Cardiac septum (tissue), 1 donor: ENCODE measurements around the gene ELF2. TPM values are rescaled to one million over a fixed set of nuclear protein-coding genes. Genes with fewer than 3 reads are reported as not detected.
"Not testable (repeated sequence)": the region's sequence is repeated elsewhere in the genome, so short reads cannot be mapped to it uniquely, and the experiment has no call there.

Experiments
- DNase-seq: peaks from one replicate; pipeline ENCODE4 v3.0.0-alpha.2; 2020; ENCODE audit warnings: low spot score
- intact Hi-C: fragments of 100-400 bp; cut with DNase I; formaldehyde crosslinking; loops from one replicate; pipeline ENCODE4 v1.14.0; 2022
- total RNA-seq: library from RNA; stranded (reverse); fragmentation: NEBNext Ultra II Directional; extraction: Animal tissue kit (Norgen Biotek cat#: 25700); gene quantifications from one replicate; pipeline ENCODE4 v1.2.1, GENCODE V29; 2021
- donor health status: DM: no; HTN: no; CAD: no.

Gene ELF2
- total RNA-seq, 1 donor from 2014 or later, result 31.0 TPM

DNA sequence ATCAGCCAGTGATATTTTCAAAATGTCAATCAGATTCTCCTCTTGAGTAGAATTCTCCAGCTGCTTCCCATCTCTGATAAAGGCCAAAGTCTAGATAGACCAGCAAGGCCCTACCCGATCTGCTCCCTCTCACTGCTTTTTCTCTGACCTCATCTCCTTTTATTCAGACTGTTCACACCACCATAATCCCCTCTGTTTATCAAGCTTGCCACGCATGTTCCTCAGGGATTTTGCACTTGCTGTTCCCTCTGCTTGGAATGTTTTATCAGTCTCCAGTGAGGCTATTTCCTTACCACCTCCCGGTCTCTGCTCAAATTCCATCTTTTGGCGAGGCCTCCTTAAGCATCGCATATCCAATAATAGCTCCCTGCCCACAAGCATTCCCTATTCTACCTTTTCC lies 141.4 kb downstream of the ELF2 start:
- intact Hi-C loops, result loop anchor here (10.0 kb wide), 1 partner anchor 599 kb away; no protein-coding TSS in a partner anchor

DNA sequence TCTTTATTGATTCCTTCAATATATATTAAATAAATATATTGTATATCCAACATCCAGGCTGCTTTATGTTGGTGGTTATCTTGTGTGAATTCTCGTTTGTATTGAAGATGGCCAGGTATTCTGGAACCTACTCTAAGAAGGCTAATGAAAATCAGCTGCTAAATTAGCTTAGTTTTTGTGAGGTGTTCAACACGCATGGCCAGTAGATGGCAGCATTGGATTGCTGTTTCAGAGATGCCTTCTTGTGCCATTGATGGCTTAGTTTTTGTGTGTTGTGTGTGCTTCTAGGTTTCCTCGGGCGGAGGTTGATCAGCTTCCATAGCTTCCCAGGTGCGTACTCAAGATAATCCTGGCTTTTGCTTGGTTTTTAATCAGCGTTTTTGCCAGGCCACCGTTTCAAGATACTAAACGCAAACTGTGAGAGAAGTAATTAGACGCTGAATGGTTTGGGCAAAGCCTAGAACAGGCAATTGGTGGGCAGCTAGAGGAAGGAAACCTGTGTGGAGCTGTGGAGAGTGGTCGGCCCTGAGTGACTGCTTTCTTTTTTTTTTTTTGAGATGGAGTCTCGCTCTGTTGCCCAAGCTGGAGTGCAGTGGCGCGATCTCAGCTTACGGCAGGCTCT lies 146.3 kb downstream of the ELF2 start:
- DNase-seq, result no peak
- intact Hi-C loops, result loop anchor here (2.0 to 10.0 kb wide), 3 partner anchors 52 to 604 kb away; no protein-coding TSS in a partner anchor

More for the DNA sequence above, 141.4 kb downstream of the ELF2 start:
- DNase-seq, result no peak

DNA sequence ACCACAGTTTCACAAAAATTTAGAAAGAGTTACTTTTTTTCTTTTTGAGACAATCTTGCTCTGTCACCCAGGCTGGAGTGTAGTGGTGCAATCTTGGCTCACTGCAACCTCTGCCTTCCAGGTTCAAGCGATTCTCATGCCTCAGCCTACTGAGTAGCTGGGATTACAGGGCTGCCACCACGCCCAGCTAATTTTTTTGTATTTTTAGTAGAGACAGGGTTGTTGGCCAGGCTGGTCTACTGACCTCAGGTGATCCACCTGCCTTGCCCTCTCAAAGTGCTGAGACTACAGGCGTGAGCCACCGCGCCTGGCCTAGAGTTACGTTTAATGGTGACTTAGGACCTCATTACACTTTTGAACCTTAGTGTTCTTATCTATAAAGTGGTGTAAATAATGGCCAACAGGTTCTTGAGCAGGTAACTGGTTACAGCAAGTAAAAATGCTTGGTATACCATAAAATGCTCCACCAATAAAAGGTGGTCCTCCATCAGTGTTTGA lies 147.1 kb downstream of the ELF2 start:
- intact Hi-C loops, result loop anchor here (2.0 to 10.0 kb wide), 3 partner anchors 53 to 605 kb away; no protein-coding TSS in a partner anchor

DNA sequence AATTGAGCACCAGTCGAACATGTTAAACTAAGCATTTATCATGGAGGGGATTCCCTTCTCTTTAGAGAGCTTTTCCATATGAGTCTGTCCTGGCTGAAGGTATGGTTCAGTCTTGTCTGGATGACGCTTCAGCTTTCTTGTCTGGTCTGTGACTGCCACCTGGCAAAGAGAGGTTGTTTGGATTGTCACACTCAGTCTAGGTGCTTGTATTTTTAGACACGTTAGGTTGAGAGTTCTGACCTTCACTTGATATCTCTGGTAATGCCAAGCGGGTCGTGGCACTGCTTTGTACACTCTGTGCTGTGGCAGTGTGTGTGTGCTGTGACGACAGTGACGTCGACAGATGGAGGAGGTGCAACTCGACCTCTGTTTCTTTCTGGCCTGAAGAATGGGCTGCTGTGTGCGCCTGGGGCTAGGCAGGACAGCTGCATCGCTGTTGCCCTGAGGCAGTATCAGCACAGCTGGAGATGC lies 148.8 kb downstream of the ELF2 start:
- intact Hi-C loops, result no loop called here

More for the DNA sequence above, 147.1 kb downstream of the ELF2 start:
- not testable (repeated sequence) for DNase-seq

DNA sequence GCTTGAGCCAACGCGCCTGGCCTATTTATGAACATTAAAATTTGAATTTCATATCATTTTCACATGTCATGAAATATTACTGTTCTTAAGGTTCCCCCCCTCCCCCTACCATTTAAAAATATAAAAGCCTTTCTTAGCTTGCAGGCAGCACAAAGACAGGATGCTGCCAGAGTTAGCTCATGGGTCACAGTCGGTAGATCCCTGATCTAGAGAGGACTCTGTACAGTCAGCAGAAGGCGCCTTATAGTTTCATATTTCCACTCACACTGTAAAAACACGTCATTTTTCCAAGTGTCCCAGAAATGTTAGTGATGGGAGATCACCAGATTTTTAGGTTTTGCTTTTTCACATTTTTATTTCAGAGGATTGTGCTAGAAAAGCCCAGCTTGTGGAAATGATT lies 149.2 kb downstream of the ELF2 start:
- DNase-seq, result no peak
- intact Hi-C loops, result no loop called here

More for the DNA sequence above, 148.8 kb downstream of the ELF2 start:
- no peak for DNase-seq

DNA sequence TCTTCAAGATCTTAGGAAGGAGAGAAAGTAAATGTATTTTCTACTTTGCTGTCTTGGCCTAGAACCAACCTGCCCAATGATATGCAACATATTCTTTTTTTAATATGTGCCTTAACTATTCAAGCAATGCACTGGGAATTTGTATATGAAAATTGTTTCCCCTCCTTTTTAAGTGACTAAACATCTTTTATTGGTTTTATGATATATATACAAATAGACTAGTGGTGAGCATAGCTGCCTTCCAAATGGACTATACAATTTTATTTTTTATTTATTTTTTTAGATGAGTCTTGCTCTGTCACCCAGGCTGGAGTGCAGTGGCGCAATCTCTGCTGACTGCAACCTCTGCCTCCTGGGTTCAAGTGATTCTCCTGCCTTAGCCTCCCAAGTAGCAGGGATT lies 151.2 kb downstream of the ELF2 start:
- DNase-seq, result no peak
- intact Hi-C loops, result no loop called here

DNA sequence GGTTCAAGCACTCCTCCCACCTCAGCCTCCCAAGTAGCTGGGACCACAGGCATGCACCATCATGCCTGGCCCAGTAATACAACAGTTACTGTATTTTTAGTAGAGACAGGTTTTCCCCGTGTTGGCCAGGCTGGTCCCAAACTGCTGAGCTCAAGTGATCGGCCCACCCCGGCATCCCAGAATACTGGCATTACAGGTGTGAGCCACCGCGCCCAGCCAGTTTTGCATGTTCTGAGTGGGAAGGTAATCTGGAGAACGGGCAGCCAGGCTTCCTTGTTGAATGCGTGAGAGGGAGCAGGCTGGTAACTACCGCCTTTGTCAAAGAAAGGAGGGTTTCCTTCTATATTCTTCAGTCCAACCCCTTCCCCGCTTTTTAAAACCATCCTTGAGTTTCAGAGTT lies 152.3 kb downstream of the ELF2 start:
- DNase-seq, result no peak
- intact Hi-C loops, result no loop called here

DNA sequence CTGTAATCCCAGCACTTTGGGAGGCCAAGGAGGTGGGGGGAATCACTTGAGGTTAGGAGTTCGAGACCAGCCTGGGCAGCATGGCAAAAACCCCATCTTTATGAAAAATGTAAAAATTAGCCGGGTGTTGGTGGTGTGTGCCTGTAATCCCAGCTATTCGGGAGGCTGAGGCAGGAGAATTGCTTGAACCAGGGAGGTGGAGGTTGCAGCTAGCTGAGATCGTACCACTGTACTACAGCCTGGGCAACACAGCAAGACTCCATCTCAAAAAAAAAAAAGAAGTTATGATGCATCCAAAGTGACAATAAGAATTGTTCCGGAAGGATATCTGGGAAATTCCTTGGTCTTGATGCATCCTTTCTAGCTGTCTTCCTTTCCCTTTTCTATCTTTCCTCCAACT lies 154.2 kb downstream of the ELF2 start:
- no peak for DNase-seq
- intact Hi-C loops, result no loop called here

DNA sequence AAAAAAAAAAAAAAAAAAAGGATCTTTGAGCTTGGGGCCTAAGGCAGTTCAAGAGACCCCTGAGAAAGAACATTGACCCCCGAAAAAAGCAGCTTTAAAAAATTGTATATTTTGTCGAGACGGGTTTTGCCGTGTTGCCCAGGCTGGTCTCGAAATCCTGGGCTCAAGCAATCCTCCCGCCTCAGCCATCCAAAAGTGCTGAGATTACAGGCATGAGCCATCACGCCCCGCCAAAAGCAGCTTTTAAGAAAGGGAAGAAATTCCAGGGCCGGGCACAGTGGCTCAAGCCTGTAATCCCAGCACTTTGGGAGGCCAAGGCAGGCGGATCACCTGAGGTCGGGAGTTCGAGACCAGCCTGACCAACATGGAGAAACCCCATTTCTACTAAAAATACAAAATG lies 155.9 kb downstream of the ELF2 start:
- intact Hi-C loops, DNase-seq: not testable (repeated sequence)

DNA sequence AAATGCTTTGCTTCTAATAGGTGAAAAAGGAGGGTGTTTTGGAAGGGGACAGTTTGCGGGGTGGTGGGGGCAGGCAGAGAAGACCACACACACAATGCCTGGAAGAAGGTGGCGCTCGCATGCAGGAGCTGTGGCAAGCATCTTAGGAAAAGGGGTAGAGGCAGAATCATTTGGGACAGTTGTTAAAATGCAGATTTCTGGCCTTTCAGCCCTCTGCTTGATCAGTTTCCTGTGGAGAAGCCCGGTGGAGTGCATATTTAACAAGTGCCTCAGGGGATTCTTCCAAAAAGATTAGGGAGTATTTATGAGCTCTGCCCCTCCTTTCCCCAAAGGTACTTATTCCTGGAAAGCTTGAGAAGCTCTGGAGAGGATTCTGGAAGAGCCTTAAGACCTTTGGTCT lies 156.6 kb downstream of the ELF2 start:
- DNase-seq, result no peak
- intact Hi-C loops, result no loop called here

DNA sequence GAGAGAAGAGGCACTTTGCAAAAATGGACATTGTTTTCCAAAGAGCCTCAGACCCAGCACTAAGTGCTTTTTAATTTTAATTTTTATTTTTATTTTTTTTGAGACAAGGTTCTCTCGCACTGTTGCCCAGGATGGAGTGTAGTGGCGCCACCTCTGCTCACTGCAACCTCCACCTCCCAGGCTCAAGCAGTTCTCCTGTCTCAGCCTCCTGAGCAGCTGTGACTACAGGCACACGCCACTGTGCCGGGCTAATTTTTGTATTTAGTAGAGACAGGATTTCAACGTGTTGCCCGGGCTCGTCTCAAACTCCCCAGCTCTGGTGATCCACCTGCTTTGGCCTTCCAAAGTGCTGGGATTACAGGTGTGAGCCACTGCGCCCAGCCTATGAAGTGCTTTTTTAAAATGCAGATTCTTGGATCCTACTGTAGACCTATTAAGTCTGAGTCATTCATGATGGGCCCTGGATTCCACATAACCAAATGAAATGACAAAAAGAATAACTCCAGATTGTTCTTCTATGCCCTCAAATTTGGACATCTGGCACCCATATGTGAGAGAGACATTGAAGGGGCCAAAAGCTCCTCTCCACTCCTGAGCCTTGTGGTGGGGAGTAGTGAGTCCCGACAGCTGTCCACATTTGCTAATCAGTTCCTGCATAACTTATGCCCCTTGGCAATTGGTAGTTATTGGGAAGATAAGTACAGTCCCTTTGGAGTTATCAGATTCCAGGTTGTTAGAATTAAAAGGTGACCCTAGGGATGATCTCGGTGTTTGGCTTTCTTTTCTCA lies 157.9 kb downstream of the ELF2 start:
- intact Hi-C loops, result loop anchor here (5.0 kb wide), 1 partner anchor 158 kb away; the partner anchor contains the start of gene ELF2
- no peak for DNase-seq

DNA sequence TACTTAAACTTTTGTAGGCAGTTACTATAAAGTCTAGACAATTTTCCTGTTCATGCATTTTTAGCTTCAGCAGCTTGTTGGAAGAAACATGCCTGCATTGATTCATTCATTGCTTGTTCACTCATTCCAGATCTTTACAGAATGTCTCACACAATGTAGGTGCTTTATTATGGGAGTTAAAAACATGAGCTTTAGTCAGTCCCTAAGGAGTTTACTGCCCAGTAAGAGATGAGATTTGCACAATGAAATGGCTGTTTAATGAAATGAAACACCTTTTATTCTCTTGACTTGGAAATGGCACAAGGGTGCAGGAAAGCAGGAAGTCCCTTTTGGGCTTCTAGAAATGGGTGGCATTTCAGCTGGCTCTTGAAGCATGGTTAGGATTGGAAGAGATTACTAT lies 158.5 kb downstream of the ELF2 start:
- intact Hi-C loops, result loop anchor here (5.0 kb wide), 1 partner anchor 159 kb away; the partner anchor contains the start of gene ELF2
- DNase-seq, result no peak

DNA sequence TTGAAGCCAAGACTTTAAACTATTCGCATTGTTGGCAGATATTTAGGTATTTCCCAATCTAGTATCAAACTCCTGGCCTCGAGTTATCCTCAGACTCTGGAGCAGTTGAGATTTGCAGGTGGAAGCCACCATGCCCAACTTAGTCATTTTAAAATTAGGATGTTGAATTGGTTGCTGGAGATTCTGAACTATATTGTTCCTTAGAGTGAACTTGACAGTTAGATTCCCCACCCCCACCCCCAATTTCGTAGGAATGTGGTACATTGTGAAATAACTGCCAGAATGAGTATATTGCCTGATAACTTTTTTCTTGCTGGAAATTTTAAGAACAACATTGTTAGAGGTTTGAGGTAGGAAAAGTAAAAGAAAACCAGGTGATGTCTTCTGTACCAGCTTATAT lies 159.2 kb downstream of the ELF2 start:
- no peak for DNase-seq
- intact Hi-C loops, result loop anchor here (5.0 kb wide), 1 partner anchor 159 kb away; the partner anchor contains the start of gene ELF2

DNA sequence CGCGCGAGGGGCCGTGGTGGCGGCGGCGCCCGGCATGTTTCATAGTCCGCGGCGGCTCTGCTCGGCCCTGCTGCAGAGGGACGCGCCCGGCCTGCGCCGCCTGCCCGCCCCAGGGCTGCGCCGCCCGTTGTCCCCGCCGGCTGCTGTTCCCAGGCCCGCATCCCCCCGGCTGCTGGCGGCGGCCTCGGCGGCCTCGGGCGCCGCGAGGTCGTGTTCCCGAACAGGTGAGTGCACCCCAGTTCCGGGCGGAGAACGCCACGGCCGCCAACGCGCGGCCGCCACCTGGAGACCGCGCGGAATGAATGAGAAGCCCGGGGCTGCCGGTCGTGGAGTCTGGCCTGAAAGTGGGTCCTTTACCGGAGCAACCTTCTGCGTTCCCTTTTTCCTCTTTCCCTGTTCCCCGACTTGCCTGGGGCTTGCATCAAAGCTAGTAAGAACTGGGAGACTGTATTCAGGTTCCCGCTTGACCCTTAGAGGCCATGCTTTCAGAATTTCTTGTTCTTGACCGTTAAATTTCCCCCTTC lies 161.0 kb downstream of the ELF2 start:
- DNase-seq, result peak; percentile 81
- intact Hi-C loops, result loop anchor here (2.0 to 5.0 kb wide), 2 partner anchors 61 to 161 kb away; partner anchors contain the start of gene ELF2

DNA sequence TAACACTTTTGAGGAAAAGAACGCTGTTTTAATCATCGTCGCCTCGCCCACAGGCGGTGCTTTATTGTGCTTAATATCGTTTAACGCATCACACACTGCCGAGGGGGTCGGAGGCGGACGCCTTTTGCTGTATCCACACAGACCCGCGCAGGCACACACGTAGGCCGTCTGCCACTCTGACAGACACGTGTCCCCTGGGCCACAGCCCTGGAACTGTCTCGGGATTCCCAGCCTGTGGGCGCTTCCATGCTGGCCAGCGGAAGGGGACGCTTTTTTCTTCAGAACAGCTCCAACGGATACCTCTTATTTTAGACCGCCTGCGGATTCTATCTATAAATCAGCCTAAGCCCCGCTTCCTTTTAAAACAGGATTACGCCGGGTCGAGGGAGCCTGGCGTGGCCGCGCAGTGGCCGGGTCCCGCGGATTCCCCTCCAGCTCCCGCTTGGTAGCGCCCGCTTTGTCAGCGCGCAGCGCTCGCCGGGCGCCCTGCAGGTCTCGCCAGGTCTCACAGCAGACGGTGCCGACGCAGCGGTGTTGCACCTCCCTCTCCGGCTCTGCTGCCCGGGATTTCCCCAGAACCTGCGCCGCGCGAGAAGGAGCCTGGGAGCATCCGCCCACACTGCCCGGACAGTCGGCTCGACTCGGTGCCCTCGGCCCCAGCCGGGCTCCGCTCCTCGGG lies 161.6 kb downstream of the ELF2 start, which contains the start of gene NOCT:
NOCT (plus strand) TSS at position 513 of the 679 bp plus-strand sequence. CDS start 201 bp downstream, outside the sequence.
- intact Hi-C loops, result loop anchor here (2.0 to 5.0 kb wide), 2 partner anchors 61 to 162 kb away; partner anchors contain the start of gene ELF2
- peak; percentile 97 for DNase-seq

DNA sequence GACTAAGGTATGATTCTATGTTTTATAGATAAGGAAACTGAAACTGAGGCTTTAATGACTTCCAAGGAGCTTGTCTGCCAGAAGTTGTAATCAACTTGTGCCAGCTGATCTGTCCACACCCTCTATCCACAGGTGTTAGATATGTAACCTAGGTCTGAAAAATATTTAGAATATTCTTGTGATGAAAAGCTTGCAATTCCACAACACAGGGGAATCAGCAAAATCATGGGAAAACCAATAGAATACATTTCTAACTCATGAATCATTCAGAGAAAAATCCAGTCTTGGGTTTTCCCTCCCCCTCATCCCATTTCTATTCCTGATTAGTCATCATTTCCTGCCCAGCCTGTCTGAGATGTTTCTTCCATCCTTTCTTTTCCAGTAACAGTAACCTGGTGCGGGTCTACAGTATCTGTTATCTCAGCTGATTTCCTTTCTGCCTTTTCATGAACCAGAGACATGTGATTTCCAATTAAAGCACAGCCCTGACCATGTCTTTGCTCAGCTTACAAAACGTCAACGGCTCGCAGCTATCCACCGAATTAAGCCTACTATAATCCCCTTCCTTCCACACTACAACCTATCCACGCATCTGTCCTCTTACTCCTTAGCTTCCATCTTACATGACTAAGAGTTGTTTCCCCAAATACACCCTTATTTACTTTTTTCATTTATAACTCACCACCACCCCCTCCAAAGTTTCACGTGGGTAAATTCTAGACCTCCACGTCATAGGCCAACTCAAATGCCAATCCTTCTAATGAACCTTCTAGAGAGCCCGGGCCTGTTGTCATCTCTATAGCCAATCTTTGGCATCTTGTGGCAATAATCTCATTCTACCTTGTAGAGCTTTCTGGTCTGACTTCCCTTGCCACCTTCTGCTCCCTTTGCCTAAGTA lies 162.4 kb downstream of the ELF2 start:
- no peak for DNase-seq
- intact Hi-C loops, result loop anchor here (2.0 to 5.0 kb wide), 2 partner anchors 60 to 163 kb away; partner anchors contain the start of gene ELF2

DNA sequence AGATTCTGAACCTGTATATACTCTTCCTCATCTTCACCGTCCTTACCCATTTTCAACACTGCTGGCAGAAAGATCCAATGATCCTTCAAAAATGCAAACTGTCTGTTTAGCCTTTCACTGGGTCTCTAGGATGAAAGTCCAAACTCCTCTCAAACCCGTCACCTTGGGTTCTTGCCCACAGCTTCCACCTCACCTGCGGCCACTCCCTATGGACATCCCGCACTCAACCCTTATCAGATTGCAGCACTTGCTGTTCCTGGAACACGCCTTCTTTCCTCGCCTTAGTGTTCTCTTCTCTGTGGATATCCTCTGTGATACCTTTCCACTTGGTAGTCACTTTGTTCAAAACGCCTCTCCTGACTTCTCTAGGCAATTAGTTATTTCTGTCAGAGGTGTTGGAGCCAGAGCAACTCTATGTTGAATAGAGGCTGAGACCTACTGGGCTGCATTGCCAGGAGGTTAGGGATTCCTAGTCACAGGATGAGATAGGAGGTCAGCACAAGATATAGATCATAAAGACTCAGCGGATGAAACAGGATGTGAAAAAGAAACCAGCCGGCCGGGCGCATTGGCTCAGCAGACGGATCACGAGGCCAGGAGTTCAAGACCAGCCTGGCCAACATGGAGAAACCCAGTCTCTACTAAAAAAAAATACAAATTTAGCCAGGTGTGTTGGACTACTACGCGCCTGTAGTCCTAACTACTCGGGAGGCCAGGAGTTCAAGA lies 165.6 kb downstream of the ELF2 start:
- intact Hi-C loops, result no loop called here
- DNase-seq, result no peak

DNA sequence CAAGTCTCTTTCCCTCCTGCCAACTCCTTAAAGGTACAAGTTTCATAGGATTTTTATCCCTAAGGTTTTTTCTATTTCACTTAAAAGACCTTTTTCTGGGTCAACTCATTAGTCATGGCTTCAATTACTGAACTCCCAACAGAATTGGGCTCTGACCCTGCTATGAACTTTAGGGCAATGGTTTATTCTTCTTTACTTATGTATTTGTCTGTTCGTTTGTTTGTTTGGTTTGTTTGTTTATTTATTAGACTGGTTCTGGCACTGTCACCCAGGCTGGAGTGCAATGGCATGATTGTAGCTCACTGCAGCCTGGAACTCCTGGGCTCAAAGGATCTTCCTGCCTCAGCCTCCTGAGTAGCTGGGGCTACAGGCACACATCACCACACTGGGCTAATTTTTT lies 167.3 kb downstream of the ELF2 start:
- no peak for DNase-seq
- intact Hi-C loops, result no loop called here
